Measurements from ENCODE around the gene WNT5B.

The WNT5B gene

DNA sequence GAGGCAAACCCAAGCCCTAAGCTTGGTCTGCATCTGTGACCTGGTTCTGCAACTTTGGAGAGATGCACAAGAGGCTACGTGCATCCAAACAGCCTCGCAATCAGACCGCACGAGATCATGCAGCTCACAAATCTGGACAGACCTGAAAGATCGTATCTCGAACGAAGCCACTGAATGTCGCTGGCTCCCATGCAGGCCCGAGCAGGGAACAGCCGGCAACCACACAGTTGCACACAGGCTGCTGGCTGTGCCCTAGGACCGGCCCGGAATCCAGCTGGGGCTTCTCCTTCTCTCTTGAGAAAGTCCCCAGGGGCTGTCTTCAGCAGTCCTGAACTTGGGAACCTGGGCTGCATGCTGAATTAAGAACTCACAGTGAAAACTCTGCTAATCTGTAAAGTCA is 27.9 kb downstream of the WNT5B start:
- no peak for DNase-seq

DNA sequence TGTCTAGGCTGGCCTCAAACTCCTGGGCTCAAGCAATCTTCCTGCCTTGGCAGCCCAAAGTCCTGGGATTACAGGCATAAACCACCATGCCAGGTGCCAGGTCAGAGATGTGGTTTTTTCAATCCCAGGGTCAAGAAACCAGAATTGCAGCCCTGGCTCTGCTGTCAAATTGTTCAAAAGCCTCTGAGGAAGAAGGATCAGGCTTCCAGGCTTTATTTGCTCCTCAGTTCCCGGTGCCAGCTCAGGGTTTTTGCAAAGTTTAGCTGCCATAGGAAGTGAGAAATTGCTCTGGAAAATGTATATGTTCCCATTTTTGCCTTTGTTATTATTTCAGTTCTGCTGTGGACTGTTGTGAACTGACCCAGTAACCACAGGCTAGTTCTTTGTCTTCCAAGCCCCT is 28.7 kb downstream of the WNT5B start:
- no peak for DNase-seq

DNA sequence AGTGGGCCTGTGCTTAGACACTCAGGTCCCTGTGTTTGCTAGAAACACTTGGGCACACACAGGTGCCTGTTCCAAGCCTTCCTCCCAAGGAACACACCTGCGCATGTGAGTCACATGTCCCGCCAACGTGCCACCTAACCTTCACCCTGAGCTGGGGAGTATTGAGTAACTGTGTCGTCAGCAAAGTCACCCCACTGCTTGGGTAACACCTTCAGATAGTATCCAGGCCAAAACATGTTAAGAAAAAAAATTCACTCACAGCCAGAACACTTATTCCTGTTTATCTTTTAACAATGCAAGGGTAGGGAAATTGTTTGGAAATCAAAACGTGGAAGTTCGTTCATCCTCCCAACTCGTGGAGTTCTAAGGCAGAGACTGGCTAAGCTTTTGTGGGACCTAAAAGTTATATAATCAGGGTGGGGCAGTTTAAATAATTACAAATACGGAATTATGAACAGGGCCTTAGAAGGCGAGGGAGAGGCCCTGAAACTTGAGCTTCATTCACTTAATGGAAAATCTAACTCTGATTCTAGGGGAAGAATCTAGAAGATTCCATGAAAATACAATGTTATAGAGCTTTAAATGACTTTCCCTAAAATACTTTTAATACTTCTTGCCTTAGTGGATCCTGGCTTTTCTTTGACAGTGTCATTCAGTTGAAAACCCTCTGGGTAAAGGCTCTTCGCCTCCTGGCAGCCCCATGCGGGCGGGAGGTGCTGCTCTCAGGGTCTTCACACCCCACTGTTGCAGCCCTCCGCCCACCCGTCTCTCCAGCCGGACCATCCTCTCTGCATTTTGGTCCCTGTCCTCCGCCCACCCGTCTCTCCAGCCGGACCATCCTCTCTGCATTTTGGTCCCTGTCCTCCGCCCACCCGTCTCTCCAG is 31.5 kb downstream of the WNT5B start:
- peak; percentile 66 for DNase-seq

DNA sequence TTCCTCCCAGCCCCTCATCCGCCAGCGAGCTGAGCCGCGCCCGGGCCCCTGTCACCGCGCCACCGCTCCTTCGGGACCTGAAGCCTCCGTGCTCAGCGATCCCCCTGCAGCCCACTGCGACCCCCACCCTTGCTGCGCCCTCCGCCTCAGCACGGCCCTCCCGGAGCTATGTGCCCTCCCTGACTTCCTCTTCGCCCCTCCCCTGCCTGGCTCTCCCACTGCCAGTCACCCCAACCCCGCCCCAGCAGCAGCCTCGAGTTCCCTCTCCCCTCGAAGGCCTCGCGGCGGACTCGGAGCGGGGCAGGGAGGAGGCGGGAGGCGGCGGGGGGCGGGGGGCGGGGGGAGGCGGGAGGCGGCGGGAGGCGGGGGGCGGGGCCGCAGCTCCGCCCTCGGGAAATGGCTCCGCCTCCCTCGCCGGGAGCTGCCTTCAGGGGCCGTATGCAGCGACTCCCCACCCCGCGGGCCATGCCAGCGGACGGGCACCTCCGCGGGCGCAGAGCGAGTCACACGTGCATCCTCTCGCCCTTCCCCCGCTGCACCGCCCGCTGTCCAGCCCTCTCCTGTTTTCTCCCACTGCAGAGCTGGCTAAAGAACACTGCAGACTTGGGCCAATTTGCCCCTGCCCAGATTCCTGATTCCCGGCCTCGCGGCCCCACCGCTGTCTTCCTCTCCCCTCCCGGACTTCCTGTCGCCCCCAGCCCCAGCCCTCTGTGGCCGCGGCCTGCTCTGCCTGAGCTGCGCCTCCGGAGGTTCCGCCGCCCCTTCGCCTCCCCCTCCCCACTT is 32.7 kb downstream of the WNT5B start:
- DNase-seq = peak; percentile 89

DNA sequence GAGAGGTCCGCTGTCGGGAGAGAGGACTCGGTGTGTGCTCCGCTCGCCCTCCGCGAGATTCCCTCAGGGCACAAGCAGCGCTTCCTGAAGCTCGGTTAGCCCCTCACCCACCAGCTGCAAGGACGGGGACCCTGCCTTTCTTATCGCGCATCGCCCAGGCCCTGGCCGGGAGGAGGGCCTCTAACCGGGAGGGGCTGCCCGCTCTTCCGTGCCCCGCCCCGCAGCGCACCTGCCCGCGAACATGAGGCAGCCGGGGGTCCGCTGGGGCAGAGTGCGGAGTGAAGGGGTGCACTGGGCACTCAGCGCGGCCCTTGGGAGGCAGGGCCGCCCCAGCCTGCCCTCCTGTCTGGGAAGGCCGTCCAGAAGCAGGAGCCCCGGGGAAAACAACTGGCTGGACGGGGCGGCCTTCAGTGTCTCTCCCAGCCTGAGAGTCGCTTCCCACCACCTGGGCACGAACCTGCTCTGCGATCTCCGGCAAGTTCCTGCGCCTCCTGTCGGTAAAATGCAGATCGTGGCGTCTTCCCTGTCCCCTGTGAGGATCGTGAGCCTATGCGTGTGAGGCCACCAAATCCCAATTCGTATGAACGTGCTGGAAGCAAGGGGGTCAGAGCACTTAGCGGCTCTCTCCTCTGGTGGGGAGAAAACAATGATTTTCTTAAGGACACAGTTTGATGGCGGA is 33.9 kb downstream of the WNT5B start:
- DNase-seq = peak; percentile 34

DNA sequence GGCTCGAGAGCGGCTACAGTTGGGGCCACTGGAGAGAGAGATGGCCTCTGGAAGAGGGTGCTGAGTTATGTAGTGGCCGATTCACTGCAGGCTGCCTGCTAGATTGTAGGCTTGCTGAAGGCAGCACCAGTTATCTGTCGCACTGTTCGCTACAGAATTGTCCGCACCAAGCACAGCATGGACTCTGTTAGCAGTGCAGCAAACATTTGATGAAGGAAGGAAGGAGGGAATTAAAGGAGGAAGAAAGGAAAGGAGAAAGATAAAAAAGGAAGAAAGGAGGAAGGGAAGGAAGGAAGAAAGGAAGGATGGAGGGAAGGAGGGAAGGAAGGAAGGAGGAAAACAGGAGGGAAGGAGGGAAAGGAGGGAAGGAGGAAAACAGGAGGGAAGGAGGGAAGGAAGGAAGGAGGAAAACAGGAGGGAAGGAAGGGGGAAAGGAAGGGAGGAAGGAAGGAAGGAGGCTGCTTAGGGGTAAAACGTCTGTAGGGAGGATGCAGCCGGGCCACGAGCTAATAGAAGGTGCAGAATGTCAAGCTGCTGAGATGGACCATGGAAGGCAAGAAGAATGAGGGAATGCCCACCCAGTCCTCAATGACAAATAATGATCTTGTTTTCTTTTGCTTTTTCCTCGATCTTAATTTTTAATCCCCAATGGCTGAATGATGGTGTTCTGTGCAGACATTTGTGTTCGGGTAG is 34.6 kb downstream of the WNT5B start:
- peak; percentile 18 for DNase-seq

DNA sequence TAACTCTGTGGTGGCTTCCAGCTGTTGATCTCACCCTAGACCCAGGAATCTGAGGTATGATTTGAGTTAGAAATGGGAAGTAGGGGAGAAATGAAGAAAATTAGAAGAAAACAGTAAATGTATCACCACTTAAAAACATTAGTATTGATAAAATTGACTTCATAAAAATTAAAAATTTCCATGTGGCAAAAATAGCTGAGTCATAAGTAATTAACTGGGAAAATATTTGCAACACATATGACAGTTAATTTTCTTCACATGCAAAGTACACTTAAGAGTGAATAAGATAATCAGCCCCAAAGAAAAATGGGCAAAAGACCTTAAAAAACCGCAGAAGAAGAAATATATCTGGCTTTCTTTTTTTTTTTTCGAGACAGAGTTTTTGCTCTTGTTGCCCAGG is 36.3 kb downstream of the WNT5B start:
- DNase-seq = no peak

DNA sequence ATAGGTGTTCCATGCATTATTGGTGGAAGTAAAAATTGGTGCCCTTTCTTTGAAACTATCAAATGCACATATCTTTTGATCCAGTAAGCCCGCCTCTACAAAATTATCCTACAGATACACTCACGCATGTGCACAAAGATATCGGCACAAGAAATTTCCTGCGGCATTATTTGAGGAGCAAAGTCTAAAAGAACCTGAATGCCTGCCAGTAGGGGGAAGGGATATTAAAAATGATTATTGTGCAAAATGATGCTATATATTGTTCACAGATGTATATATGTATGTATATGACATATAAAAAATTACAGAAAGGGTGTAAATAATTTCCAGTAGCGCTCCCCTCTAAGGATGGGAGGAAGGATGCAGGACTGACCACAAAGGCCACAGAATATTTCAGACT is 37.2 kb downstream of the WNT5B start:
- no peak for DNase-seq

DNA sequence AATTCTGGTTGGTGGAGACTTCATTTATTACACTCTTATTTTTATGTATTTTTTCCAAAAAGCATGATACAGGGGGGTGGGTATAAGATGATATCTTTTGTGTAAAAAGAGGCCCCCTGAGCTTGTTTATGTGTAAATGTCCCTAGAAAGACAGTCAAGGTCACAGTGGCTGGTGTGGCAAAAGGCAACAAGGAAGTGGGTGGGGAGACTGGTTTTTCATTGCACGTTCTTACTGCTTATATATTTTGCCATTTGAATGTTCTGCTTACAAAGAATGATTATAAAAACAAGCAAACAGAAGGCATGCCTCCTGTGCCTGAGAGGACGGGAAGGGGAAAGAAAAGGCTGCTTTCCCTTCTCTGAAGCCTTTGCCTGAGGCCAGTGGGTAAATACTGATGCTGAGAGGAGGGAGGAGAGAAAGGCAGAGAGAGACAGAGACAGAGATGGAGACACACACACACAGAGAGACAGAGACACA is 37.7 kb downstream of the WNT5B start:
- DNase-seq = no peak

DNA sequence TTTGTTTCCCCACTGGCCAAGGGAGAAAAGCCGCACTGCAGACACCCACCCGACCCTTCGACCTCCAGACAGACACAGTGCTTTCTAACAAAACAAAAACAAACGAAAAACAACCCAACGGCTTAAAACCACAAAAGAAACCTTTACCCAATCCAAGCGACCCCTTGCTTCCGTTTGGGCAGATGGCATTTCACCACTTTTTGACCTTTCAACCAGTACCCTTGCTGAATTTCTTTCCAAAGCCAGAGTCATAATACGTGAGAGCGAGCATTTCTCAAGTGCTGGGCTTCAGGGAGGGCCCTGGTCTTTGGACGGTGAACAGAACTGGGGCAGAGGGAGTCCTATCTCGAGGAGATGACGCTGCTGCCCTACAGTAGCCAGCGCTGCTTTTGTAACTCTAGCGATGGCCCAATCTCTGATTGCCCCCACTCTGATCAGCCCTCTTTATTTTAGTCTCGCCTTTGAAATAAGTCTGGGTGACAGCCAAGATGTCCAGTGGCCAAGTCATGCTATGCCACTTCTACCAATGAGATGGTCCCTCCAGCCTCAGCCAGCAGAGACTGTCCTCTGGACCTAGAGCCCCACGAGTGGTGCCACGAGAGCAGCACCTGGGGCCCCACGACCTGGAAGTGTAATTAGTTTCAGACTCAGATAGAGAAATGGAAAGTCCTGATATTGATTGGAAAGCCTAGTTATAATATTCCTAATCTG is 40.0 kb downstream of the WNT5B start:
- no peak for DNase-seq

DNA sequence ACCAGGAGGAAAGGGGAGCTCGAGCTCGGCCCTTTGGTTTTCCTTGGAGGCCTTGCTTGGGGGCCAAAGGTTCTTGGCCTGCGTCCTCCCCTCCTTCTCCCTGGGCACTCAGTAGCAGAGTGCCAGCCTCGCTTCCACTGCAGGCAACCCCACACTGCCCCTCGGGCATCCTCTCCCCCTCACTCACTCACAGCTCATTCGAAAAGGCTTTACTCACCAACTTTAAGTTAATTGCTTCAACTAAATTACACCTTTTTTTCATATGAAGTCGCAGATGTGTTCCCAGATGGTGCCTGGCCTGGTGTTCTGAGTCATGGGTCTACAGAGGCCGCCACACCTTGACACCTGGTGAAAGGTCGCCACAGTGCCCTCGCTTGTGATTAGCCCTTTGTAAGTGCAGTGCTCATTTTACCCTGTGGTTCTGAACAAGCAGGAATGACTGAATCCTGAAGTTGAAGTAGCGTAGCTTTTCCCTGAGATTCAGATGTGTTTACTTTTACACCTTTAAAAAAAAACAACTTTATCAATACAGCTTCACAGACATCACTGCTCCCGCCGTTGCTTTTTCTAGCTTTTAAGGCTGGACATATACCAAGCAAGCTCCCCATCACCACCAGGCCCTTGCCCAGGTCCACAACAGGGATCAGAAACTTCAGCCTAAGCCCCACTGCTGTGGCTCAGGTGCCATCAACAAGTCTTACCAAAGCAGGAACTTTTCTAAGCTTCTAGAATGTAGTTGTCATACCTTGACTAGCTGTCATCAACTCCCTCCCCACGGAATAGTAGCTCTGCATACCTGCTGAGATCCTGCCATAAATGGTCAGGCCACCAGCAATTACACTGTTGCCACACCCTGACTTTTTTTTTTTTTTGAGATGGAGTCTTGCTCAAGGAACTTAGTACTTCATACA is 41.6 kb downstream of the WNT5B start:
- no peak for DNase-seq

DNA sequence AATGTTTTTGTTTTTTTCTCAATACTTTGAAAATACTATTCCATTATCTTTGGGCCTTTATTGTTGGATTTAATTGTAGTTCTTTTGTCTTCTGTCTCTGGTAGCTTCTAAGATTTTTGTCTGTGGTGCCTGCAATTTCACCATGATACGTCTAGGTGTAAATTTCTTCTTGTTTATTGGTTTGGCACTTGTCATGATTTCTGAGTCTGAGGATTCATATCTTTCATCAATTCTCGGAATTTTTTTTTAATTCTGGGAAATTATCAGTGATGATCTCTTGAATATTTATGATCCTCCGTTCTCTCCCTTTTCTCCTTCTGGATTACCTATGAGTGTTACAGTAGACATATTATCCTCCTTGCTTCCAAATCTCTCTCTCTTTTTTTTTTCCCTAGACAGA is 47.0 kb downstream of the WNT5B start:
- no peak for DNase-seq

DNA sequence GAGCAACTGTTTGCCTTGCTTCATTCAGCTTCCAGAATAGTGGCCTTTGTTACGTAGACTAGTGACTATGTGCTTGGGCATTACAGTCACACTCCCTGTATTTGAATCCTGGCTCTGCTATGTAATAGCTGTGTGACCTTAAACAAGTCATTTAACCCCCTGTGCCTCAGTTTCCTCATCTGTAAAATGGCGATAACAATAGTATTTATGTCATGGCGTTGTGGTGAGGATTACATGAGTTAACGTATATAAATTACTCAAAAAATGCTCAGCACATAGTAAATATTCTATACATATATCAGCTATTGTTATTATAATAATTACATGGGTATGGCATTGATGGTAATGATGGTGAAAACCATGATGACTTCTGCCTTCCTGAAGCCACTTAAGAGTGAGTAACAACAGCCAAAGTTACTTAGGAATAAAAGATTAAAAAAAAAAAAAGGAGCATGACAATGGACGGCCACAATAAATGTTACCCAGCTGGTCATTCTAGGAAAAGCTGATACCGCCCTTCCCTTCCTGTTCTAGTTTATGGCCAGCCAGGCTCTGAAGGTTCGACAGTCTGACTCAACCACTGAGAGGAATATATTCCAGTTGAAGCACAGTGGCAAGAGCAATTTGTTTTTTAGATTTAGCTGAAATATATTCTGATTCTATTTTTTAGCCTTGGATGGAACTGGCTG is 51.9 kb downstream of the WNT5B start:
- DNase-seq = no peak

DNA sequence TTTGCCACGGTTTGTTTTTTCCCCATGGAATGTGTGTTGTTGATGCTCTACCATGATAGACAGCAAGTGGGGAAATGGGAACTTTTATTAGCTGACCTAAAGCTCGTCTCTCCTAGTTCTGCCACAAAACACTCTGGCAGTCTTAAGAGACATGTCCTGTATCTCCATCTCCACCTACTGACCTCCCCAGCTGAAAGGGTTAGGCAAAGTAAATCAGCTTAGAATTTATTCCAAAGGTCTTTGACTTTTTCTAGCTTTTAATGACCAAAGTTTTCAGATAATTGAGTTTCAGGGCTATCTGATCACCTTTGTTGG is 52.4 kb downstream of the WNT5B start:
- DNase-seq = no peak

DNA sequence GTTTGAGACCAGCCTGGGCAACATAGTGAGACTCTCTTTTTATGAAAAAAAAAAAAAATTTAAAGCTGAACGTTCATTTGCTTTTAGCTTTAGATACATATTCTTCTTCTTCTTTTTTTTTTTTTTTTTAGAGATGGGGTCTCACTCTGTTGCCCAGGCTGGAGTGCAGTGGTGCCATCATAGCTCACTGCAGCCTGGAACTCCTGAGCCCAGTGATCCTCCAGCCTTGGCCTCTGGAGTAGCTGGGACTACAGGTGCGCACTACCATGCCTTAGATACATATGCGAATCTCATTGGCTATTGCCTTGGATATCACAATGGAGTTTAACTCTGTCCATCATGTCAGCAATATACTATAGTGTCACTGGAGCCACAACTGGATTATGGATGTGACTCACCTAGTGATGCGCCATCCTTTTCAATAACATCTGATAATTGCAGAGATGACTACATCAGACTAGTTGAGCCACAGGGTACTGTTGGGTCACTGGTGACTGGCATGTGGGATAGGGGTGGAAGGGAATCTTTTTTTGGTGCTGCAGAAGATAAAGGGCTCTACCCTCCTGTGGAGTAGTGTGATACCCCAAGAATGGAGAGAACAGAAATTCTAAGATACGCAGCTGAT is 59.2 kb downstream of the WNT5B start:
- DNase-seq = no peak

DNA sequence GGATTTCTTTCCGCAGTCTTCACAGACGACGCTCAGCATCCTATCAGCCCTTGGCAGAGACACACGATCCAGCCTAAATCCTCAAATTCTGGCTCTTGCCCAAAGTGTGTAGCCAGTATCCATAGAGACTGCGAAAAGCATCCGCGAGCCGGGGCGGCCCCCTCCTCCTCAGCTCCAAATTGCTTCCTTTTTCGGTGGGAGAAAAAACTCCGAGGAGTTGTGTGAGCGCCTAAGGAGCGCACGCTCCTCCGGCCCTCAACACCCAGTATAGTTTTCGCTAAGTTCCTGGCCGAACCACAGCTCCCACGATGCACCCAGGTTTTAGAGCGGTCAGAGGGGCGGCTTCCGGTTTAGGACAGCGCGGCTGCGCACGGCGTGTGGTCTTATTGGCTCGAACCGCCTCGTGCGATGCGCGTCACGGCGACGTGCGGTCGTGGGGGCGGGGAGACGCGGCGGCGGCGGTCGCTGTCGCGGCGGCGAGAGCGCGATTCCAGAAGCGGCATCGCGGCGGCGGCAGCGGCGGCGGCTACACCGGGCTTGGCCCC is 61.6 kb downstream of the WNT5B start, which contains the start of gene ADIPOR2:
TSS of gene ADIPOR2 (plus strand) at position 493 of the 545 bp plus-strand sequence. CDS start 63,274 bp downstream, outside the sequence.
- DNase-seq = peak; percentile 95

DNA sequence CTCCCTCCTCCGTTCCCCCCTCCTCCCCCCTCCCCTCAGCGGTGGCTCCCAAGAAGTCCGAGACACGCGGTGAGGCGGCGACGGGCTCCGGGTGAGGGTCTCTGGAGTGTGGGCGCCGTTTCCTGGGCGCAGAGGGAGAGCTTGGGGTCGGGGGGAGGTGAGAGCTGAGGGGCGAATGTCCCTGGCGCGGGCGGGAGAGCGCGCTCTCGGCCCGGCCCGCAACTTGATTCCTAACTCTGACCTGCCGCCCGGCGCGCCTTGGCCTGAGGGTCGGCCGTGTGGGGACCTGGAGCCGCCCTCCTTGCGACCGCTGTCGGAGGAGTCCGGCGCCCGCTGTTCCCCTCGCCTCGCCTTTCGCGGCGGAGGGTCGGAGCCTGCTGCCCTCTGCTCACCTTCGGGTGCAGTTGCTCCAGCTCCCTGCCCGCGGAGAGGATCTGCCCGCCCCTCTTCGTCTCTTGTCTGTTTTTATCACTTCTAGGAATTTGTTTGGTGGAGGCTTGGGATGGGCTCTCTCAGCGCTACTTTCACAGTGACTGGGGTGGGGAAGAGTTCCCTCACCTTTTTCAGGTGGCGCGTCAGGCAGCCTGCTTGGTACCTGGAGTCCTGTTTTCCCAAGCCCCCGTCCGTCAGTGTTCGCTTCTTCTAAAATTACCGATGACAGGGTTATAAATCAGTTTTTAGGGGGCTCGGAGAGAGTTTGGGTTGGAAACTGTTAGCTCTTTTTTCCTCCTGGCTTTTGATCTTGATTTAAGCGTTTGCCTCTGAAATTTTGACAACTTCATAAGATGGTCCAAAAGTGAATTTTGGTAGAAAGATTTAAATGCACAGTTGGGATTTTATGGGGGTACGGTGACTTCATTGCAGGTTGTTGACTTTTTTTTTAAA is 62.3 kb downstream of the WNT5B start:
- peak; percentile 28 for DNase-seq

DNA sequence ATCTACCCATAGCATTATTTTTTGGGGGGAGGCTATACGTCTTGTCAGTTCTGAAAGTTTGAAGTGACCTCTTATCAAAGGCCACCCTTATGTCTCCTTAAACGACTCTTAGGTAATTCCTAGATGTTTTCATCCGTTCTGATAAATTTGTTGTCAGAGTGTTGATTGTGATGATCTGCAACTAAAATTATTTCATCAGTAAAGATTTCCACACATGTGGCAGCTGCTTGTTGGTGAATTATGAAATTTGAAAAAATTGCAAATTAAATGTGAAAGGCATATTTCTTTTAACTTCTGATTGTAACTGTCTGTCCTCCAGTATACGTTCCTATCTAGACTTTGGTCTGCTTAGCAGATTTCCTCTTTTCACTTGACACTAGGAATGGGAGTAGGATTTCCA is 63.2 kb downstream of the WNT5B start:
- no peak for DNase-seq
